ENCODE measurements around the gene MCUR1. TPM values are rescaled to one million over a fixed set of nuclear protein-coding genes. Genes with fewer than 3 reads are reported as not detected.

Gene MCUR1
- total RNA-seq, 1 experiment from 2014 or later: 35.4 TPM

- Mint-ChIP-seq H3K4me1 (no peaks in the 10 kb centered on the region), H3K9me3 (no peaks in the 10 kb centered on the region; a peak in 1 of 5 replicates), H3K27me3 (ENCODE audit: low read depth) (no peaks in the 10 kb centered on the region; the same call in 1 of the 2 replicates), H3K4me3 (no peak overlapping the region), H3K27ac (no peak overlapping the region), H3K36me3 (ENCODE audit: insufficient read depth in 1 of 3, low read depth in 3 of 3) (no peaks in the 10 kb centered on the region)
- Histone ChIP-seq H4K5ac (ENCODE audit: insufficient read length, low read depth, low read length) (no peak overlapping the region), H4K91ac (ENCODE audit: insufficient read length, low read depth, low read length) (no peak overlapping the region), H3K23ac (ENCODE audit: insufficient read length, low read depth, low read length) (no peak overlapping the region), H2BK12ac (ENCODE audit: insufficient read length, low read depth, low read length) (no peak overlapping the region), H2AK5ac (ENCODE audit: insufficient read length, low read length) (no peak overlapping the region), H2BK5ac (ENCODE audit: insufficient read length, low read length) (no peak overlapping the region), H3K23me2 (ENCODE audit: insufficient read length, low read depth, low read length, poor library complexity, severe bottlenecking) (no peaks in the 10 kb centered on the region), H3K79me2 (ENCODE audit: insufficient read depth, low read length) (no peaks in the 10 kb centered on the region), H4K20me1 (ENCODE audit: control insufficient read depth, insufficient read depth, insufficient read length) (no peaks in the 10 kb centered on the region), H3K4me2 (ENCODE audit: insufficient read depth, insufficient read length, low read length) (no peak overlapping the region), H3T11ph (ENCODE audit: low read length) (no peak overlapping the region), H3K27me3 (ENCODE audit: insufficient read depth, low read length) (no peaks in the 10 kb centered on the region), H3K9ac (ENCODE audit: extremely low read depth, insufficient read length, low read length) (no peak overlapping the region), H3K4ac (ENCODE audit: low read depth, low read length) (no peak overlapping the region), H4K8ac (replicated peaks; ENCODE audit: insufficient read length, low read depth, low read length) (no peak overlapping the region), H2BK20ac (ENCODE audit: low read depth, low read length, poor library complexity, severe bottlenecking) (no peak overlapping the region), H3K56ac (ENCODE audit: insufficient read length, low read depth, low read length) (no peak overlapping the region), H3K27ac (ENCODE audit: insufficient read length, low read depth, low read length) (no peak overlapping the region), H2BK15ac (ENCODE audit: low read depth, low read length) (no peak overlapping the region), H3K14ac (ENCODE audit: insufficient read depth, low read length) (no peak overlapping the region), H3K18ac (ENCODE audit: insufficient read length, low read depth, low read length) (no peak overlapping the region), H3K9me3 (ENCODE audit: control insufficient read depth, low read depth, low read length) (no peaks in the 10 kb centered on the region), H2BK120ac (ENCODE audit: low read depth, low read length, poor library complexity, severe bottlenecking) (no peak overlapping the region), H3K4me1 (ENCODE audit: insufficient read depth, low read length) (no peaks in the 10 kb centered on the region), H2AFZ (ENCODE audit: low read length) (no peak overlapping the region), H3K79me1 (ENCODE audit: insufficient read depth, low read depth, low read length, poor library complexity, severe bottlenecking) (no peaks in the 10 kb centered on the region)
- no CpG with 5 or more reads among the region's 6 CpGs for WGBS (ENCODE audit: extremely low coverage, insufficient read length, low lambda C conversion rate)
- DNase-seq: no peak
- no peak for TF ChIP-seq CTCF (conservative IDR thresholded peaks at IDR 0.05)
Observed at GRCh38 chr6:13778028-13778427, 36.3 kb downstream of the MCUR1 start.
